ENCODE results near the gene AAK1.

Gene AAK1

GRCh38 chr2:69685321-69686048, 41.9 kb upstream of the AAK1 start:
- H3K4me3 ChIP-seq (replicated peaks; ENCODE audit: low read depth, low read length) = no peak overlapping the region
- DNase-seq (ENCODE audit: extremely low read depth, low read depth) = no peak
- TF ChIP-seq, protein P1, sequence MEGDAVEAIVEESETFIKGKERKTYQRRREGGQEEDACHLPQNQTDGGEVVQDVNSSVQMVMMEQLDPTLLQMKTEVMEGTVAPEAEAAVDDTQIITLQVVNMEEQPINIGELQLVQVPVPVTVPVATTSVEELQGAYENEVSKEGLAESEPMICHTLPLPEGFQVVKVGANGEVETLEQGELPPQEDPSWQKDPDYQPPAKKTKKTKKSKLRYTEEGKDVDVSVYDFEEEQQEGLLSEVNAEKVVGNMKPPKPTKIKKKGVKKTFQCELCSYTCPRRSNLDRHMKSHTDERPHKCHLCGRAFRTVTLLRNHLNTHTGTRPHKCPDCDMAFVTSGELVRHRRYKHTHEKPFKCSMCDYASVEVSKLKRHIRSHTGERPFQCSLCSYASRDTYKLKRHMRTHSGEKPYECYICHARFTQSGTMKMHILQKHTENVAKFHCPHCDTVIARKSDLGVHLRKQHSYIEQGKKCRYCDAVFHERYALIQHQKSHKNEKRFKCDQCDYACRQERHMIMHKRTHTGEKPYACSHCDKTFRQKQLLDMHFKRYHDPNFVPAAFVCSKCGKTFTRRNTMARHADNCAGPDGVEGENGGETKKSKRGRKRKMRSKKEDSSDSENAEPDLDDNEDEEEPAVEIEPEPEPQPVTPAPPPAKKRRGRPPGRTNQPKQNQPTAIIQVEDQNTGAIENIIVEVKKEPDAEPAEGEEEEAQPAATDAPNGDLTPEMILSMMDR (IDR thresholded peaks at IDR 0.05; ENCODE audit: low read depth, low read length, missing control alignments) = no peak

DNA sequence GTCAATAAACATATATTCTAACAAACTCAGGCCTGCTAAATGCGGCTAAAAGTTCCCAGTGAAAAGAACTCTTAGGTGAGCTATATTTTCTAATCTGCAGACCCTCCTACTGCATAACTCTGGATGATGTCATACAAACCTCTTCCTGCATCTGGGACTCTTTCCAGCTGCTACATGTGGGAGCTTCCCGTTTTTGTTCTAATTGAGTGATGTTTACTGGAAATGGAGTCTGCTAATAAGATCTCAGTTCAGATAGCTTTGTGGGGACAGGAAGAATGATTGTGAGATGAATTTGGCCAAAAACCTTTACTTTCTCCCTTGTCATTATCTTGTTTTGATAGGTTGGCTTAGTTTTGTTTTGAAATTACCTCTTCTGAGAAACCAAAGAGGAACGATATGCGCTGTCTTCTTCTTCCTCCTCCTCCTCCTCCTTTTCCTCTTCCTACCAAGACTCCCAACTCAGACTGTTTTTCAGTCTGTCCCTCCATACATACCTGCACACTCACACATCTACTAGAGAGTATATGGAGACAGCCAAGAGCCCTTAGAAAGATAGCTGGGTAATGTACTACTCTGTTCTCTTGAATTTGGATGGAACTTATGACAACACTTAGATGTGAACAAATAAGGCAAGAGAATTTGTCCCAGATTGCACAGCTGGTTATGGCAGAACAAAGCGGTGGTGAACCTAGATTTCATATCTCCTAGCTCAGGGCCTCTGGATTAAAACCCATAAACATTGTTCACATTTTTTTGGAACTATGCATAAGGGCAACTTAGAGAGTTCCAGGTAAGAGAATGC, 39.8 kb upstream of the AAK1 start:
- TF ChIP-seq, protein P1 (IDR thresholded peaks at IDR 0.05; ENCODE audit: low read depth, low read length, missing control alignments) = no peak
- peak; percentile 56 for DNase-seq (ENCODE audit: extremely low read depth, low read depth)
- H3K4me3 ChIP-seq (replicated peaks; ENCODE audit: low read depth, low read length) = no peak overlapping the region

GRCh38 chr2:69682525-69682924, 39.0 kb upstream of the AAK1 start:
- DNase-seq (ENCODE audit: extremely low read depth, low read depth) = no peak
- TF ChIP-seq, protein P1 (IDR thresholded peaks at IDR 0.05; ENCODE audit: low read depth, low read length, missing control alignments) = no peak
- no peak overlapping the region for H3K4me3 ChIP-seq (replicated peaks; ENCODE audit: low read depth, low read length)

DNA sequence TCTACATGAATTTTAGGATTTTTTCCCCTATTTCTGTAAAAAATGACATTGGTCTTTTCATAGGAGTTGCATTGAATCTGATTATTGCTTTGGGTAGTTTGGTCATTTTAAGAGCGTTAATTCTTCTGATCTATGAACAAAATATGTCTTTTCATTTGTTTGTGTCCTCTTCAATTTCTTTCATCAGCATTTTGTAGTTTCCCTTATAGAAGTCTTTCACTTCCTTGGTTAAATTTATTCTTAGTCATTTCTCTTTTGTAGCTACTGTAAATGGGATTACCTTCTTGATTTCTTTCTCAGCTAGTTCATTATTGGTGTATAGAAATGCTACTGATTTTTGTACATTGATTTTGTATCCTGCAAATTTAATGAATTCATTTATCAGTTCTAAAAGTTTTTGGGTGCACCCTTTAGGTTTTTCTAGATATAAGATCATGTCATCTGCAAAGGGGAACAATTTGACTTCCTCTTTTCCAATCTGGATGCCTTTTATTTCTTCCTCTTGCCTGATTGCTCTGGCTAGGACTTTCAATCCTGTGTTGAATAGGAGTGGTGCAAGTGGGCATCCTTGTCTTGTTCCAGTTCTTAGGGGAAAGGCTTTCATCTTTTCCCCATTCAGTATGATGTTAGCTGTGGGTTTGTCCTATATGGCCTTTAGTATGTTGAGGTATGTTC, 36.6 kb upstream of the AAK1 start:
- TF ChIP-seq, protein P1 (IDR thresholded peaks at IDR 0.05; ENCODE audit: low read depth, low read length, missing control alignments) = no peak
- H3K4me3 ChIP-seq (replicated peaks; ENCODE audit: low read depth, low read length) = no peak overlapping the region
- no peak for DNase-seq (ENCODE audit: extremely low read depth, low read depth)

GRCh38 chr2:69677914-69678313, 34.4 kb upstream of the AAK1 start:
- TF ChIP-seq, protein P1 (IDR thresholded peaks at IDR 0.05; ENCODE audit: low read depth, low read length, missing control alignments) = no peak
- no peak for DNase-seq (ENCODE audit: extremely low read depth, low read depth)
- H3K4me3 ChIP-seq (replicated peaks; ENCODE audit: low read depth, low read length) = no peak overlapping the region

GRCh38 chr2:69676146-69676545, 32.6 kb upstream of the AAK1 start:
- H3K4me3 ChIP-seq (replicated peaks; ENCODE audit: low read depth, low read length) = no peak overlapping the region
- DNase-seq (ENCODE audit: extremely low read depth, low read depth) = no peak
- TF ChIP-seq, protein P1 (IDR thresholded peaks at IDR 0.05; ENCODE audit: low read depth, low read length, missing control alignments) = no peak

Measured in HFF-Myc (cell line).